ENCODE results near the gene IPCEF1.

IPCEF1 gene

GRCh38 chr6:154403788-154404187 is 47.2 kb upstream of the IPCEF1 start:
- ATAC-seq = peak; percentile 88
- TF ChIP-seq GLIS3 (CRISPR knock-in tag; IDR thresholded peaks at IDR 0.05) = no peak
- TF ChIP-seq ZFP30 (CRISPR knock-in tag; IDR thresholded peaks at IDR 0.05) = no peak
- no peak for TF ChIP-seq CSDC2 (CRISPR knock-in tag; IDR thresholded peaks at IDR 0.05)
- no peak for TF ChIP-seq SNAI2 (CRISPR knock-in tag; IDR thresholded peaks at IDR 0.05)
- no peak for TF ChIP-seq ZNF8 (CRISPR knock-in tag; IDR thresholded peaks at IDR 0.05)
- no peak for TF ChIP-seq TCF4 (CRISPR knock-in tag; IDR thresholded peaks at IDR 0.05; ENCODE audit: borderline replicate concordance)
- TF ChIP-seq CREB5 (CRISPR knock-in tag; IDR thresholded peaks at IDR 0.05; ENCODE audit: low read depth) = no peak
- TF ChIP-seq TOX (CRISPR knock-in tag; IDR thresholded peaks at IDR 0.05; ENCODE audit: borderline replicate concordance) = no peak
- no peak for TF ChIP-seq ISL1 (CRISPR knock-in tag; IDR thresholded peaks at IDR 0.05)

GRCh38 chr6:154402081-154402780 is 45.6 kb upstream of the IPCEF1 start:
- TF ChIP-seq ZFP30 (CRISPR knock-in tag; IDR thresholded peaks at IDR 0.05) (no peak), OSR1 (CRISPR knock-in tag; IDR thresholded peaks at IDR 0.05) (no peak), ARNTL (CRISPR knock-in tag; IDR thresholded peaks at IDR 0.05; ENCODE audit: borderline replicate concordance, low read depth) (no peak), TOX (CRISPR knock-in tag; IDR thresholded peaks at IDR 0.05; ENCODE audit: borderline replicate concordance) (no peak), CSRNP3 (CRISPR knock-in tag; IDR thresholded peaks at IDR 0.05) (no peak), ZFP3 (CRISPR knock-in tag; IDR thresholded peaks at IDR 0.05) (no peak), TCF4 (CRISPR knock-in tag; IDR thresholded peaks at IDR 0.05; ENCODE audit: borderline replicate concordance) (no peak), TSHZ2 (CRISPR knock-in tag; IDR thresholded peaks at IDR 0.05) (no peak), POU6F1 (CRISPR knock-in tag; IDR thresholded peaks at IDR 0.05; ENCODE audit: borderline replicate concordance, low read depth) (no peak), BACH2 (CRISPR knock-in tag; IDR thresholded peaks at IDR 0.05; ENCODE audit: borderline replicate concordance) (no peak), RARB (CRISPR knock-in tag; IDR thresholded peaks at IDR 0.05) (no peak), ZC3H10 (CRISPR knock-in tag; IDR thresholded peaks at IDR 0.05) (no peak)
- ATAC-seq = no peak

- TF ChIP-seq TOX (CRISPR knock-in tag; IDR thresholded peaks at IDR 0.05; ENCODE audit: borderline replicate concordance) = no peak
- no peak for TF ChIP-seq ZFP3 (CRISPR knock-in tag; IDR thresholded peaks at IDR 0.05)
- 0 out of 2 replicates have a peak, but pooled peaks have one; percentile 52 for TF ChIP-seq OSR1 (CRISPR knock-in tag; IDR thresholded peaks at IDR 0.05)
- ATAC-seq = peak; percentile 51; the same call in 2 of the 3 replicates
These were observed 42.5 kb upstream of the IPCEF1 start for GRCh38 chr6:154399097-154399496.

- no peak for ATAC-seq
- TF ChIP-seq CREB5 (CRISPR knock-in tag; IDR thresholded peaks at IDR 0.05; ENCODE audit: low read depth) (no peak), ISL1 (CRISPR knock-in tag; IDR thresholded peaks at IDR 0.05) (no peak), ZNF565 (CRISPR knock-in tag; conservative IDR thresholded peaks at IDR 0.05; ENCODE audit: low read depth) (no peak), TSHZ2 (CRISPR knock-in tag; IDR thresholded peaks at IDR 0.05) (no peak), ZFP30 (CRISPR knock-in tag; IDR thresholded peaks at IDR 0.05) (no peak), ZFP3 (CRISPR knock-in tag; IDR thresholded peaks at IDR 0.05) (no peak), ZNF70 (CRISPR knock-in tag; IDR thresholded peaks at IDR 0.05) (no peak), ZNF8 (CRISPR knock-in tag; IDR thresholded peaks at IDR 0.05) (no peak)
These were observed 41.0 kb upstream of the IPCEF1 start for GRCh38 chr6:154397491-154398195.
